Body of pancreas (tissue), 4 donors: Measurements from ENCODE around the gene KLRK1.

Source experiments
- CTCF ChIP-seq, 7 experiments: fragments of 450-650 bp in 4 of 7; fragments of 200-600 bp in 3 of 7; sonication (generic) in 3 of 7; IDR thresholded peaks; one replicate each; pipeline ENCODE4 v1.5.1; 2016 to 2019; ENCODE audit warnings: antibody characterized with exemption in 7 of 7
- POLR2A ChIP-seq, 3 donors: fragments of 450-650 bp; IDR thresholded peaks; one replicate each; pipeline ENCODE4 v1.6.1; 2016; ENCODE audit warnings: antibody characterized with exemption in 3 of 3, mild to moderate bottlenecking in 2 of 3

DNA sequence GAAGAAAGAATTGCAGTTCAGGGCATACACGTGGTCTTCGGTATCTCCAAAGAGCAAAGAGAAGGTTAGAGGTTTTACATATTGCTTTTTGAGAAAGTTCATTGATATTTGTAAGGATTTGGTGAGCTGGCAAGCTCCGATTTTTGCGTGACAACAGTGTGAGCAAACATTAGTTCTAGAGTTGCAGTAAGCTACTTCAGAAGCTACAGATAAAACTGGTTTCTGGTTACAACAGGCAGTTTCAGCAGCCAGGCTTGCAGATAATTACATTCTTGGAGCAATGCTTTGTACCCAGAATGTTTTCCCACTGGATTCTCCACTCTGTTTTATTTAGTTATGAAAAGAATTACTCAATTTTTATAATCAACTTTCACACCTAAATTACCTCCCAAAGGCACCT, 28.2 kb downstream of the KLRK1 start:
- TF ChIP-seq CTCF (IDR thresholded peaks at IDR 0.05) = no peak
- no peak for TF ChIP-seq POLR2A (IDR thresholded peaks at IDR 0.05)
